Measurements from ENCODE around the gene SH2B2. TPM values are rescaled to one million over a fixed set of nuclear protein-coding genes. Genes with fewer than 3 reads are reported as not detected.
"Not testable (repeated sequence)": the region's sequence is repeated elsewhere in the genome, so short reads cannot be mapped to it uniquely, and the experiment has no call there.

SH2B2 gene
- polyA plus RNA-seq, 1 experiment: 0.52 TPM

GRCh38 chr7:102320601-102321350 lies 34.1 kb downstream of the SH2B2 start:
- Histone ChIP-seq H3K4me3 (ENCODE audit: low read depth, low read length) (no peak overlapping the region), H3K9me3 (ENCODE audit: control insufficient read depth, insufficient read depth, low read length) (no peaks in the 10 kb centered on the region), H3K27ac (ENCODE audit: low read depth, low read length) (no peak overlapping the region), H3K27me3 (ENCODE audit: control insufficient read depth, insufficient read depth, low read length) (peaks cover 3% of the 10 kb centered on the region)
- no peak for TF ChIP-seq CTCF (IDR thresholded peaks at IDR 0.05; ENCODE audit: low read depth, low read length)
- POLR2A ChIA-PET: no interaction called here
- DNase-seq (ENCODE audit: low read depth, low spot score): no peak
- CTCF ChIA-PET: no interaction called here

GRCh38 chr7:102321351-102322201 lies 34.9 kb downstream of the SH2B2 start:
- TF ChIP-seq CTCF (IDR thresholded peaks at IDR 0.05; ENCODE audit: low read depth, low read length): no peak
- ChIA-PET POLR2A (no interaction called here), CTCF (no interaction called here)
- no peak for DNase-seq (ENCODE audit: low read depth, low spot score)
- H3K27me3 ChIP-seq (ENCODE audit: control insufficient read depth, insufficient read depth, low read length): peaks cover 3% of the 10 kb centered on the region
- H3K9me3 ChIP-seq (ENCODE audit: control insufficient read depth, insufficient read depth, low read length): no peaks in the 10 kb centered on the region
- no peak overlapping the region for H3K27ac ChIP-seq (ENCODE audit: low read depth, low read length)
- no peak overlapping the region for H3K4me3 ChIP-seq (ENCODE audit: low read depth, low read length)

- CTCF ChIA-PET: no interaction called here
- TF ChIP-seq CTCF (IDR thresholded peaks at IDR 0.05; ENCODE audit: low read depth, low read length): no peak
- POLR2A ChIA-PET: no interaction called here
- DNase-seq (ENCODE audit: low read depth, low spot score): no peak
- Histone ChIP-seq H3K4me3 (ENCODE audit: low read depth, low read length) (no peak overlapping the region), H3K27ac (ENCODE audit: low read depth, low read length) (no peak overlapping the region), H3K27me3 (ENCODE audit: control insufficient read depth, insufficient read depth, low read length) (peaks cover 6% of the 10 kb centered on the region), H3K9me3 (ENCODE audit: control insufficient read depth, insufficient read depth, low read length) (no peaks in the 10 kb centered on the region)
Measured at GRCh38 chr7:102322202-102322715, 35.6 kb downstream of the SH2B2 start.

DNA sequence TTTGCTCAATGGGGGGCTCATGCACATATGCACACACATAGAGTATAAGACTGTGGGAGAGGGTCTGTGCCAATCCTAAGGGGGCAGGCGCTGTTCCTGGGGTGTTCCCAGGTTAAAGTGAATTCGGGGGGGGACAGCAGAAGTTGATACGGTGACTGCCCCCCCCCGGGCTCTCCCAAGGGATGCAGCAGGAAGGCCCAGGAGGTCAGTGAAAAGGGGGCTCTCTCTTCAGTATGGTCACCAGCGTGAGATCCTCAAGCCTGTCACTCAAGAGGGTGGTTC lies 37.2 kb downstream of the SH2B2 start:
- H3K4me3 ChIP-seq (ENCODE audit: low read depth, low read length): no peak overlapping the region
- POLR2A ChIA-PET: no interaction called here
- no peak for DNase-seq (ENCODE audit: low read depth, low spot score)
- H3K9me3 ChIP-seq (ENCODE audit: control insufficient read depth, insufficient read depth, low read length): no peaks in the 10 kb centered on the region
- peaks cover 9% of the 10 kb centered on the region for H3K27me3 ChIP-seq (ENCODE audit: control insufficient read depth, insufficient read depth, low read length)
- no peak overlapping the region for H3K27ac ChIP-seq (ENCODE audit: low read depth, low read length)
- TF ChIP-seq CTCF (IDR thresholded peaks at IDR 0.05; ENCODE audit: low read depth, low read length): no peak
- CTCF ChIA-PET: no interaction called here

DNA sequence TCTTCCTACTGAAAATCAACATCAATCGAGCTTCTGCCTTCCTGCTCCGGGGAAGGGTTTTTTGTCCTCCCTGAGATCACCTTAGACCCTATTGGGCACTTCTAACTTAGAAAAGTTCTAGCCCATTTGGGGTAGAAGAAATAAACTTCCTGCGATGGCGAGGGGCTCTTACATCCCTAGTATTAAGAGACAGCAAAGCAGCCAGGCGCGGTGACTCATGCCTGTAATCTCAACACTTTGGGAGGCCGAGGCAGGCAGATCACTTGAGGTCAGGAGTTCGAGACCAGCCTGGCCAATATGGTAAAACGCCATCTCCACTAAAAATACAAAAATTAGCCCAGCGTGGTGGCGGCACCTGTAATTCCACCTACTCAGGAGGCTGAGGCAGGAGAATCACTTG lies 38.4 kb downstream of the SH2B2 start:
- H3K27ac ChIP-seq (ENCODE audit: low read depth, low read length); H3K4me3 ChIP-seq (ENCODE audit: low read depth, low read length); POLR2A ChIA-PET; DNase-seq (ENCODE audit: low read depth, low spot score); H3K9me3 ChIP-seq (ENCODE audit: control insufficient read depth, insufficient read depth, low read length): not testable (repeated sequence)
- CTCF ChIA-PET: interaction anchor here (0.6 to 0.7 kb wide), 2 partner anchors 17 to 1280 kb away, joined by 3 to 5 read pairs; no protein-coding TSS in a partner anchor
- H3K27me3 ChIP-seq (ENCODE audit: control insufficient read depth, insufficient read depth, low read length): peaks cover 11% of the 10 kb centered on the region

All from AG04450 (cell line).